AG10803 (cell line): ENCODE data around the gene COPS7A.

Experiments used
- DNase-seq: peaks from one replicate; pipeline ENCODE4 v3.0.0; 2010; ENCODE audit warnings: low read depth
- H3K4me3 ChIP-seq: 2 replicates; pipeline ENCODE4 v1.5.1; 2011; ENCODE audit warnings: mild to moderate bottlenecking, low read length, control low read depth
- TF ChIP-seq, protein P1 (sequence below): conservative IDR thresholded peaks from 2 replicates; pipeline ENCODE4 v1.5.1; 2011; ENCODE audit warnings: mild to moderate bottlenecking, low read length, control low read depth, inconsistent platforms

The COPS7A gene

GRCh38 chr12:6752921-6753771 is 29.3 kb downstream of the COPS7A start, which contains the start of gene MLF2:
Gene MLF2, minus strand, starts transcription at chr12:6753141. Its CDS starts 807 bp downstream, at chr12:6752334.
- H3K4me3 ChIP-seq, result peak within 1 kb of the TSS; percentile 87
- TF ChIP-seq, protein P1, sequence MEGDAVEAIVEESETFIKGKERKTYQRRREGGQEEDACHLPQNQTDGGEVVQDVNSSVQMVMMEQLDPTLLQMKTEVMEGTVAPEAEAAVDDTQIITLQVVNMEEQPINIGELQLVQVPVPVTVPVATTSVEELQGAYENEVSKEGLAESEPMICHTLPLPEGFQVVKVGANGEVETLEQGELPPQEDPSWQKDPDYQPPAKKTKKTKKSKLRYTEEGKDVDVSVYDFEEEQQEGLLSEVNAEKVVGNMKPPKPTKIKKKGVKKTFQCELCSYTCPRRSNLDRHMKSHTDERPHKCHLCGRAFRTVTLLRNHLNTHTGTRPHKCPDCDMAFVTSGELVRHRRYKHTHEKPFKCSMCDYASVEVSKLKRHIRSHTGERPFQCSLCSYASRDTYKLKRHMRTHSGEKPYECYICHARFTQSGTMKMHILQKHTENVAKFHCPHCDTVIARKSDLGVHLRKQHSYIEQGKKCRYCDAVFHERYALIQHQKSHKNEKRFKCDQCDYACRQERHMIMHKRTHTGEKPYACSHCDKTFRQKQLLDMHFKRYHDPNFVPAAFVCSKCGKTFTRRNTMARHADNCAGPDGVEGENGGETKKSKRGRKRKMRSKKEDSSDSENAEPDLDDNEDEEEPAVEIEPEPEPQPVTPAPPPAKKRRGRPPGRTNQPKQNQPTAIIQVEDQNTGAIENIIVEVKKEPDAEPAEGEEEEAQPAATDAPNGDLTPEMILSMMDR, result no peak; the same call in 1 of the 2 replicates
- DNase-seq, result peak; percentile 99

DNA sequence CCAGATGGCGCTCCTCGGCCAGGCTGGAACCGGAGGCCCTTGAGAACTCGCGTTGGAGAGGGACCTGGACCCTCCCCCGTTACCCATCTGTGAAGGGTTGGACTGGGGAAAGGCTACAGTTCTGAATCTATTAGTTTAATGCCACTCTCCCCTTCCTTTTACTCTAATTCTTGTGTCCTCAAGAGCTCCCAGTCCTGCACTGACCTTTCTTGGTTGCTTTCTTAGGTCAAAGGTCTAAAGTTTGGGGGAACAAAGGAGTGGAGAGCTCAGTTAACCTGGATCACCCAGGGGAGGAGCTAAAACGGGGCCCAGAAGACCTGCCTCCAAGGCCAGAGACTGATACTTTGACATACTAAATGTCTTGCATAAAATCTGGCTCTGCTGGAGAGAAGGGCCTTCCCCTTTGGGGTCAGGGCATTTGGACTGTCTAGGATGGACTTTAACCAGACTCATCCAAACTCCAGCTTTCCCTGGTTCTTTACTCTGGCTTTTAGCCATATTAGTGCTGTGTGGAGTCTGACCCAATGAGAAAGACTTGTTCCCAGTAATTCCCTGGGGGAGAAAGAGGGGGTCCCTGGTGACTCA is 30.0 kb downstream of the COPS7A start:
- TF ChIP-seq, protein P1, result peak; percentile 93; the same call in 1 of the 2 replicates
- no peak for DNase-seq
- peak overlapping the region; percentile 8; the same call in 1 of the 2 replicates for H3K4me3 ChIP-seq

GRCh38 chr12:6754411-6754810 is 30.6 kb downstream of the COPS7A start:
- no peak overlapping the region for H3K4me3 ChIP-seq
- TF ChIP-seq, protein P1, result no peak
- DNase-seq, result no peak

- DNase-seq, result no peak
- TF ChIP-seq, protein P1, result no peak
- no peak overlapping the region for H3K4me3 ChIP-seq
These were observed 33.3 kb downstream of the COPS7A start for GRCh38 chr12:6757028-6757690.

- TF ChIP-seq, protein P1, result no peak
- H3K4me3 ChIP-seq, result no peak overlapping the region
- DNase-seq, result no peak
These were observed 34.8 kb downstream of the COPS7A start for GRCh38 chr12:6758506-6759095.

DNA sequence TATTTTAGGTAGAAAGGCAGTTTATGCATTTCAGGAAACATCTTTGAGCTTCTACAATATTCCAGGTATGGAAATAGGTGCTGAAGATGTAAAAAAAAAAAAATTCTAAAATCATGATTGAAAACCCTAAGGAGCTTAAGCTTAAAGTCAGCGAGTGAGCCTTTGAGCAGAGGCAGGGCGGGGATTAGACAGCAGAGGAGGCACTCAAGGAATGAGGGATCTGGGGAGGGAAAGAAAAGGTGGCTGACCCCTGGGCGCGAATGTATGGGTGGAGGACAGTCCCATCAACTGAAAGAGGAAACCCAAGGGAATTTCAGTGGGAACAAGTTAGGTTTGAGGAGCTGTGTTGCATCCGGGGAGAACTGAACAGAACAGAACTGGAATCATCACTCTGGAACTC is 35.9 kb downstream of the COPS7A start:
- no peak overlapping the region for H3K4me3 ChIP-seq
- no peak for DNase-seq
- TF ChIP-seq, protein P1, result no peak
